ENCODE data around the gene REEP6. TPM values are rescaled to one million over a fixed set of nuclear protein-coding genes. Genes with fewer than 3 reads are reported as not detected.

The REEP6 gene
- total RNA-seq, 1 donor from 2014 or later = 4.8 TPM

DNA sequence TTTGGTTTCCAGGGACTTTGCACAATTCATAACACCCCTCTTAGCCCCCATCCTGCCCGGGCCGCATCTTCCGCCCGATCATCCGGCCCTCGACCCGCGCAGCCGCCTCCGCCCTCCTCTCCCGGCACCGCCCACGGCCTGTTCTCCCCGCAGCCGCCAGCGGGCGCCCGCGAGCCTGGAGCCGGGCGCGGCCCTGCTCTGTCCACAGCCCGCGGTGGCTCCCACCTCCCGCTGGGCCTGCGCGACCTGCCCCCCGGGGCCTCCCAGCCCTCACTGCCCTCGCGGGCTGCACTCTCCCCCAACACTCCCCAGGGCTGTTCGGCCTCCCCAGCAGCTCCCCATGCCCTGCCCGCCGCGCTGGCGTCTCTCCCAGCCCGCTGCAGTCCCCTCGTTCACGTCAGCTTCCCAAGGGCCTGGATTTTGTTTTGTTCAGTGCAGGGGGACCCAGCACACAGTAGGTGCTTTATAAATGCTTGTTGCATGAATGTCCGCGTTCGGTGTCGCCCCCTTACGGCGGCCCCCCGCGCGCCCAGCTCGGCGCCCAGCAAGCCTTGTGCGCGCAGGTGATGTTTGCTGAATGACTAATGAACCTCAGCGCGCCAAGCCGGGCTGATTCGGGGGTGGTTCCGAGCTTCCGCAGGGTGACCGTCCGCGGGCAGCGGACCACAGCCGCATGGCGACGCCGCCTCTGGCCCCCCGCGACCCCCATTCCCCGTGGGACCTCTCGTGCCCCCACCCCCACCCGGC, 45.6 kb upstream of the REEP6 start:
- DNase-seq (ENCODE audit: low spot score) = peak; percentile 82
- peaks cover 17% of the 10 kb centered on the region for H3K27me3 Mint-ChIP-seq (ENCODE audit: insufficient read depth, low read depth)
- H3K9me3 Mint-ChIP-seq = no peaks in the 10 kb centered on the region
- no peak overlapping the region for H3K27ac Mint-ChIP-seq
- H3K79me2 ChIP-seq (ENCODE audit: low read depth) = peaks cover 14% of the 10 kb centered on the region
- peaks cover 81% of the 10 kb centered on the region for H3F3A ChIP-seq (ENCODE audit: low read depth)
- H4K20me1 ChIP-seq (ENCODE audit: low read depth) = peaks cover 83% of the 10 kb centered on the region
- peaks cover 7% of the 10 kb centered on the region for H3K4me1 ChIP-seq
- H3K27ac ChIP-seq = no peak overlapping the region
- H3K27me3 ChIP-seq = peaks cover 64% of the 10 kb centered on the region
- H3K36me3 Mint-ChIP-seq = peaks cover 19% of the 10 kb centered on the region
- H3K4me3 Mint-ChIP-seq = peak overlapping the region; percentile 83
- peak overlapping the region; percentile 49 for H3K4me3 ChIP-seq
- TF ChIP-seq EZH2phosphoT487 (IDR thresholded peaks at IDR 0.05) = no peak
- TF ChIP-seq, protein P1, sequence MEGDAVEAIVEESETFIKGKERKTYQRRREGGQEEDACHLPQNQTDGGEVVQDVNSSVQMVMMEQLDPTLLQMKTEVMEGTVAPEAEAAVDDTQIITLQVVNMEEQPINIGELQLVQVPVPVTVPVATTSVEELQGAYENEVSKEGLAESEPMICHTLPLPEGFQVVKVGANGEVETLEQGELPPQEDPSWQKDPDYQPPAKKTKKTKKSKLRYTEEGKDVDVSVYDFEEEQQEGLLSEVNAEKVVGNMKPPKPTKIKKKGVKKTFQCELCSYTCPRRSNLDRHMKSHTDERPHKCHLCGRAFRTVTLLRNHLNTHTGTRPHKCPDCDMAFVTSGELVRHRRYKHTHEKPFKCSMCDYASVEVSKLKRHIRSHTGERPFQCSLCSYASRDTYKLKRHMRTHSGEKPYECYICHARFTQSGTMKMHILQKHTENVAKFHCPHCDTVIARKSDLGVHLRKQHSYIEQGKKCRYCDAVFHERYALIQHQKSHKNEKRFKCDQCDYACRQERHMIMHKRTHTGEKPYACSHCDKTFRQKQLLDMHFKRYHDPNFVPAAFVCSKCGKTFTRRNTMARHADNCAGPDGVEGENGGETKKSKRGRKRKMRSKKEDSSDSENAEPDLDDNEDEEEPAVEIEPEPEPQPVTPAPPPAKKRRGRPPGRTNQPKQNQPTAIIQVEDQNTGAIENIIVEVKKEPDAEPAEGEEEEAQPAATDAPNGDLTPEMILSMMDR (IDR thresholded peaks at IDR 0.05) = peak; percentile 86
- no peaks in the 10 kb centered on the region for H3K9me3 ChIP-seq (ENCODE audit: low read depth)
- no peak overlapping the region for H3K9ac ChIP-seq
- peaks cover 11% of the 10 kb centered on the region for H3K36me3 ChIP-seq
- H3K4me1 Mint-ChIP-seq = peaks cover 30% of the 10 kb centered on the region
- H3K4me2 ChIP-seq = peak overlapping the region; percentile 75
- peak overlapping the region; percentile 10 for H2AFZ ChIP-seq (replicated peaks)

DNA sequence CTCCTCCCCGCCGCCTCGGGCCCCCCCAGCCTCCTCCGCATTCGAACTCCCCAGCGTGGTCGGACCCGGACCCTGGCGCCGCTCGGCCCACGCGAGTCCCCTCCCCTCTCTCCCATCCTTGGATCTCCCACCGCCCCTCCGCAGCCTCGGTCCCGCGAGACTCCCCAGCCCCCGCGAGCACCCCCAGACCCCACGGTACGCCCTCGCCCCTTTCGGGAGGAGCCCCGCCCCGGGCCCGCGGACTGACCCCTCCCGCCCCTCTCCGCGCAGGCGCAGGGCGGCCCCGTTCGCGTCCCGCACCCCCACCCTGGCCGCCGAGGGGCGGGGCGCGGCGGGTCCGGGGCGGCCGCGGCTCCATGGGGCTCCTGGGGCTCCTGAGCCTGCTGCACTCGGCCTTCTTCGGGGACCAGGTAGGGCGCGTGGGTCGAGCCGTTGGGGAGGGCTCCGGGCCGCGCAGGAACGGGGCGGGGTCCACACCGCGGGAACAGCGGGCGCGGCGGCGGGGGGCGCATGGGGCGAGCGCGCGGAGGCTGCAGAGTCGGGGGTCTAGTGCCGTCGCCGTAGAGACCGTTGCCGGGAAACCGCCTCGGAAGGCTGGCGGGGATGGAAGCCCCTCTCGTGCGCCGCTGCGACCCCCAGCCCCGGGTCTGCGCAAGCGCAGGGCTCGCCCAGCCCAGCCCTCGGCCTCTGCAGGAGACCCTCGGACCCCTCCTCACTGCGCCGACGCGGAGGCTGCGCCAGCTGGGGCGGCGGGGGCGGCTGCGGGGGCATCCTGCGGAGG, 44.9 kb upstream of the REEP6 start:
- peak overlapping the region; percentile 75 for H3K4me2 ChIP-seq
- H4K20me1 ChIP-seq (ENCODE audit: low read depth) = peaks cover 82% of the 10 kb centered on the region
- H2AFZ ChIP-seq (replicated peaks) = no peak overlapping the region
- peaks cover 5% of the 10 kb centered on the region for H3K36me3 ChIP-seq
- H3F3A ChIP-seq (ENCODE audit: low read depth) = peaks cover 81% of the 10 kb centered on the region
- peaks cover 37% of the 10 kb centered on the region for H3K4me1 Mint-ChIP-seq
- H3K4me1 ChIP-seq = peaks cover 12% of the 10 kb centered on the region
- peak; percentile 87 for DNase-seq (ENCODE audit: low spot score)
- H3K27me3 Mint-ChIP-seq (ENCODE audit: insufficient read depth, low read depth) = peaks cover 20% of the 10 kb centered on the region
- H3K9ac ChIP-seq = no peak overlapping the region
- peaks cover 6% of the 10 kb centered on the region for H3K79me2 ChIP-seq (ENCODE audit: low read depth)
- H3K36me3 Mint-ChIP-seq = peaks cover 17% of the 10 kb centered on the region
- H3K4me3 ChIP-seq = peak overlapping the region; percentile 49
- H3K27me3 ChIP-seq = peaks cover 71% of the 10 kb centered on the region
- H3K9me3 ChIP-seq (ENCODE audit: low read depth) = no peaks in the 10 kb centered on the region
- no peaks in the 10 kb centered on the region for H3K9me3 Mint-ChIP-seq
- no peak overlapping the region for H3K27ac ChIP-seq
- H3K27ac Mint-ChIP-seq = no peak overlapping the region
- no peak for TF ChIP-seq EZH2phosphoT487 (IDR thresholded peaks at IDR 0.05)
- peak; percentile 1 for TF ChIP-seq EZH2 (IDR thresholded peaks at IDR 0.05)
- H3K4me3 Mint-ChIP-seq = peak overlapping the region; percentile 83

DNA sequence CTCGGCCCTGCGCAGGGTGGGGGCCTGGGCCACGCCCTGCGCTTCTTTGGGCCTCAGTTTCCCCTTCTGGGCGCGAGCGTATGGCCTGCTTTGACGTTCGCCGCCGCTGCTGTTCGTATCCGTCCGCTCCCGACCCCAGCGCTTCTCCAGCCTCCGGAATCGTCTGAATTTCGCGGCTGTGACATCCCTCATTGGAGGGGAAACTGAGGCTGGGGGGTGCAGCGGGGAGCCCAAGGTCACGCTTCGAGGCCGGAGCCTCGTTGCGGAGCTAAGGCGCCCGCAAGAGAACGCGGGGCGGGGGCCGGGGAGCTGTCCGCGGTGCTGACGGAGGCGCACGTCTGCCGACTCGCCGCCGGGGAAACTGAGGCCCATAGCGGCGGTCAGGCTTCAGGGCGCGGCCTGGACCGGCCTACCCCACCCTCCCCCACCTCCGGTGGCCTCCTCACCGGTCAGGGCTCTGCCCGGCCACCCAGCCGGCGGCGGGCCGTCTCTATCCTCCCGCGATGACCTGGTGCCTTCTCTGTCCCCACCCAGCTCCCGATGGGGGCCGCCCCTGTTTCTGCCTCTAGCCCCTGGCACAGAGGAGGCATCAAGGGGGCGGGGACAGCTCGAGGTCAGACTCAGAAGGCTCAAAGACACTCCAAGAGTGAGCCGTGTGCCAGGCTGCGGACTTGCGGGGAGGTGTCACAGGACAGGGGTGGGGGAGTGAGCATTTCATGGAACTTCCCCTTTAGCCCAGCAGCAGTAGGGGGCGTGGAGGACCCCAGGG, 44.1 kb upstream of the REEP6 start:
- Histone ChIP-seq H3K36me3 (no peaks in the 10 kb centered on the region), H3K9ac (no peak overlapping the region), H3K4me1 (peaks cover 17% of the 10 kb centered on the region), H3K27ac (no peak overlapping the region), H3F3A (ENCODE audit: low read depth) (peaks cover 80% of the 10 kb centered on the region), H3K9me3 (ENCODE audit: low read depth) (no peaks in the 10 kb centered on the region), H3K4me3 (peak overlapping the region; percentile 49), H2AFZ (replicated peaks) (no peak overlapping the region), H3K27me3 (peaks cover 78% of the 10 kb centered on the region), H3K79me2 (ENCODE audit: low read depth) (no peaks in the 10 kb centered on the region), H4K20me1 (ENCODE audit: low read depth) (peaks cover 74% of the 10 kb centered on the region), H3K4me2 (peak overlapping the region; percentile 75)
- Mint-ChIP-seq H3K36me3 (peaks cover 12% of the 10 kb centered on the region), H3K9me3 (no peaks in the 10 kb centered on the region), H3K4me3 (peak overlapping the region; percentile 83), H3K4me1 (peaks cover 41% of the 10 kb centered on the region), H3K27me3 (ENCODE audit: insufficient read depth, low read depth) (peaks cover 20% of the 10 kb centered on the region), H3K27ac (no peak overlapping the region)
- TF ChIP-seq, protein P1 (IDR thresholded peaks at IDR 0.05) = no peak
- TF ChIP-seq EZH2phosphoT487 (IDR thresholded peaks at IDR 0.05) (peak; percentile 56), EZH2 (IDR thresholded peaks at IDR 0.05) (peak; percentile 63)
- peak; percentile 79 for DNase-seq (ENCODE audit: low spot score)
